GM21515 (cell line): Measurements from ENCODE around the gene ARAF.
A peak's percentile ranks its signal among the peaks of the same experiment; 100 is the strongest.
"Not testable (repeated sequence)": the region's sequence is repeated elsewhere in the genome, so short reads cannot be mapped to it uniquely, and the experiment has no call there.

Experiments used
- ATAC-seq: cut with Tn5 transposase; IDR thresholded peaks from one replicate; pipeline ENCODE4 v1.9.1; 2021; ENCODE audit not compliant: unreplicated experiment

Gene ARAF

GRCh38 chrX:47560934-47561658 is at the start of gene ARAF:
ARAF (plus strand) TSS chrX:47561205; CDS start chrX:47562968, 1,763 bp downstream.
- ATAC-seq: peak; percentile 92

GRCh38 chrX:47512383-47512782 is 48.6 kb upstream of the ARAF start:
- not testable (repeated sequence) for ATAC-seq

GRCh38 chrX:47513034-47513965 is 47.7 kb upstream of the ARAF start:
- not testable (repeated sequence) for ATAC-seq

GRCh38 chrX:47514533-47515235 is 46.3 kb upstream of the ARAF start:
- ATAC-seq: no peak

GRCh38 chrX:47515941-47516665 is 44.9 kb upstream of the ARAF start:
- ATAC-seq: no peak

GRCh38 chrX:47518144-47518543 is 42.9 kb upstream of the ARAF start:
- no peak for ATAC-seq

GRCh38 chrX:47523297-47523696 is 37.7 kb upstream of the ARAF start:
- ATAC-seq: peak; percentile 81

- no peak for ATAC-seq
Observed at GRCh38 chrX:47523713-47524166, 37.3 kb upstream of the ARAF start.

- no peak for ATAC-seq
Observed at GRCh38 chrX:47529548-47529947, 31.5 kb upstream of the ARAF start.

GRCh38 chrX:47530049-47530448 is 31.0 kb upstream of the ARAF start:
- no peak for ATAC-seq

GRCh38 chrX:47539860-47540259 is 21.1 kb upstream of the ARAF start:
- ATAC-seq: no peak

GRCh38 chrX:47540754-47541538 is 20.1 kb upstream of the ARAF start:
- ATAC-seq: no peak

- no peak for ATAC-seq
Observed at GRCh38 chrX:47543496-47543895, 17.5 kb upstream of the ARAF start.

GRCh38 chrX:47556045-47556623 is 4.9 kb upstream of the ARAF start:
- peak; percentile 73 for ATAC-seq

GRCh38 chrX:47558436-47558835 is 2.6 kb upstream of the ARAF start:
- ATAC-seq: no peak

- ATAC-seq: no peak
Observed at GRCh38 chrX:47560179-47560933, 649 bp upstream of the ARAF start.

- ATAC-seq: no peak
Observed at GRCh38 chrX:47561659-47562151, 700 bp downstream of the ARAF start.

- ATAC-seq: no peak
Observed at GRCh38 chrX:47562615-47563243, 1.7 kb downstream of the ARAF start.
